ENCODE results near the gene FSD2.
"Not testable (repeated sequence)": the region's sequence is repeated elsewhere in the genome, so short reads cannot be mapped to it uniquely, and the experiment has no call there.

FSD2 gene

GRCh38 chr15:82792068-82792467, 13.8 kb downstream of the FSD2 start:
- no peak for DNase-seq (ENCODE audit: low spot score)

- DNase-seq (ENCODE audit: low spot score): no peak
Observed at GRCh38 chr15:82790321-82790720, 15.5 kb downstream of the FSD2 start.

DNA sequence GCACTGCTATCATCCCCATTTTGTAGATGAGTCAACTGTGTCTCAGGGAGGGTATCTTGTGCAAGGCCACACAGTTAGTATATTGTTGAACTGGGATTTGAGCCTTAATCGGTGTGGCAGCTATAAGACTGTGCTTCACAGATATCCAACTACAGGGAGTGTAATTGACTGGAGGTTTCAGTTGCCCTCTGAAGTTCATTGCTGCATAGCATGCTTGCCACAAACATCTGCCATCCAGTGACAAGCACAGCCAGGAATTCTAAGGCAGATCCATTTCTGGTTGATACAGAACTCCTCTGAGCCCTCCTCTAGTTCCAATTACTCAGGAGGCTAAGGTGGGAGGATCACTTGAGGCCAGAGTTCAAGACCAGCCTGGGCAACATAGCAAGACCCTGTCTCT, 16.4 kb downstream of the FSD2 start:
- DNase-seq (ENCODE audit: low spot score): no peak

GRCh38 chr15:82788496-82788895, 17.4 kb downstream of the FSD2 start:
- no peak for DNase-seq (ENCODE audit: low spot score)

- no peak for DNase-seq (ENCODE audit: low spot score)
Observed at GRCh38 chr15:82781349-82781748, 24.5 kb downstream of the FSD2 start.

GRCh38 chr15:82778755-82779154, 27.1 kb downstream of the FSD2 start:
- no peak for DNase-seq (ENCODE audit: low spot score)

DNA sequence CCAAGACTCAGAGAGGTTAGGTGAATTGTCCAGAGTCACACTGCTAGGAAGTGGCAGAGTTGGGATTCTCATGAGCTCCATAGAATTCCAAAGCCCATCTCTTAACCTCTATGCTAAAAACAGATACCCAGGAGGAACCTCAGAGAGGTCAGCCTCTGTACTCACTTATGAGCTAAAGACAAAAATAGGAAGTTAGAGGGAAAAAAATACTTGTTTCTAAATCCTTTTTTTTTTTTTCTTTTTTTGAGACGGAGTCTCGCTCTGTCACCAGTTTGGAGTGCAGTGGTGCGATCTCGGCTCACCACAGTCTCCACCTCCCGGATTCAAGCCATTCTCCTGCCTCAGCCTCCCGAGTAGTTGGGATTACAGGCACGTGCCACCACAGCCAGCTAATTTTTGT, 31.4 kb downstream of the FSD2 start:
- no peak for DNase-seq (ENCODE audit: low spot score)

DNA sequence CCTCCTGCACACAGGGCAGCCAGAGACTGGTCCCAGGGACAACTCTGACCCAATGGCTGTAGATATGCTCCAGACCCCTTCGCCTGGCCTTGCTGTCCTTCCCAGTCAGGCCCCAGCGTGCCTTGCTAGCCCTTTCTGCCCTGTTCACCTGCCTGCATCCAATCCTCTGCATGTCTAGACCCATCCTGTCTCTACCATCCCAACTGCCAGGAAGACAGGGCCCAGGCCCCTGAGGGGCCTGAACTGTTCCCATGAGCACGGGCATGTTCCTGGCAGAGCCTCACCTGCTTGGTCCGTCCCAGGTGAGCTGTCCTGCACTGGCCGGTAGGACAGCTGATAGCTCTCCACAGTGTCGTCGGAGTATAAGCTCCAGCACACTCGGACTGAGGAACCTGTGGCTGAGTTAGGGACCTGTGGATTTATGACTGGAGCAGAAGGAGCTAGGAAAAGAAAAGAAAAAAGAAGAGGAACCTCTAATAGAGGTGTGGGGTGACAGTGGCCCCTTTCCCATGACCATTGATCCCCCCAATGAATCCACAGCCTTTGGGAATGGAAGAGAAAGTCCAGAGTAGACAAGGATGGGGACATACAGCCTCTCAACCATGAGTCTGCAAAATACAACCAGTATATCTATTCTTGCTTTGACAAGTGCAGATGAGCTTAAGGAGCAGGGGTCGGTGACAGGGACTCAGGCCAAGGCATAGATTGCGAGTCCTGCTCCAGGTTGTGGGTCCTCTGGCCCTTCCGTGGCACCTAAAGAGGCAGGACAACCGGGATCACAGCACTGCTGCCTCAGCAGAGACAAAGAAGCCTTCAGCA, 33.9 kb downstream of the FSD2 start:
- no peak for DNase-seq (ENCODE audit: low spot score)

GRCh38 chr15:82768414-82769054, 37.3 kb downstream of the FSD2 start:
- DNase-seq (ENCODE audit: low spot score): no peak

GRCh38 chr15:82767163-82767829, 38.6 kb downstream of the FSD2 start:
- no peak for DNase-seq (ENCODE audit: low spot score)

DNA sequence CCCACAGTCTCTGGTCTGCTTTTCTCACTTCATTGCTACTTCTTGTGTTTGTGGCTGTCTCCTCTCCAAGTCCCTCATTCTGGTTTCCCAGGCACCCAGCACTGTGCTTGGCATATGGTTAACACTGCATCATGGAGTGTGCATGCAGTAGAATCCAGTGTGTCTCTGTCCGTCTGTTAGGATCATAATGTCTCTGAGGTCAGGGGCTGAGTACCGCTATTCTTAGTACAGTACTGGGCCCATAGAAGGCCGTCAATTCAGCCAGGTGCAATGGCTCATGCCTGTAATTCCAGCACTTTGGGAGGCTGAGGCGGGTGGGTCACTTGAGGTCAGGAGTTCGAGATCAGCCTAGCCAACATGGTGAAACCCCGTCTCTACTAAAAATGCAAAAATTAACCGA, 39.7 kb downstream of the FSD2 start:
- not testable (repeated sequence) for DNase-seq (ENCODE audit: low spot score)

- DNase-seq (ENCODE audit: low spot score): no peak
Observed at GRCh38 chr15:82764740-82765139, 41.1 kb downstream of the FSD2 start.

DNA sequence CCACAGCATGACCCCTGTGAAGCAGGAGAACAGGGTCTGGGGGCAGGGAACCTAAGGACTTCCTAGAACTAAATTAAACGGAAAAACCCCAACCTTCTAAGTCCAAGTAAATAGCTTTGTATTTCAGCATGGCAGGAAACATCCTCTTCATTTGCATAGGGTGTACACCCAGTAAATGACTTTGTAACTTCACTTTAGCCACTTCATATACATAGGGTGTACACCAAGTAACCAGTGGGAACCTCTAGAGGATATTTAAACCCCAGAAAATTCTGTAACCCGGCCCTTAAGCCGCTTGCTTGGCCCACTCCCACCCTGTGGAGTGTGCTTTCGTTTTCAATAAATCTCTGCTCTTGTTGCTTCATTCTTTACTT, 41.8 kb downstream of the FSD2 start:
- no peak for DNase-seq (ENCODE audit: low spot score)

DNA sequence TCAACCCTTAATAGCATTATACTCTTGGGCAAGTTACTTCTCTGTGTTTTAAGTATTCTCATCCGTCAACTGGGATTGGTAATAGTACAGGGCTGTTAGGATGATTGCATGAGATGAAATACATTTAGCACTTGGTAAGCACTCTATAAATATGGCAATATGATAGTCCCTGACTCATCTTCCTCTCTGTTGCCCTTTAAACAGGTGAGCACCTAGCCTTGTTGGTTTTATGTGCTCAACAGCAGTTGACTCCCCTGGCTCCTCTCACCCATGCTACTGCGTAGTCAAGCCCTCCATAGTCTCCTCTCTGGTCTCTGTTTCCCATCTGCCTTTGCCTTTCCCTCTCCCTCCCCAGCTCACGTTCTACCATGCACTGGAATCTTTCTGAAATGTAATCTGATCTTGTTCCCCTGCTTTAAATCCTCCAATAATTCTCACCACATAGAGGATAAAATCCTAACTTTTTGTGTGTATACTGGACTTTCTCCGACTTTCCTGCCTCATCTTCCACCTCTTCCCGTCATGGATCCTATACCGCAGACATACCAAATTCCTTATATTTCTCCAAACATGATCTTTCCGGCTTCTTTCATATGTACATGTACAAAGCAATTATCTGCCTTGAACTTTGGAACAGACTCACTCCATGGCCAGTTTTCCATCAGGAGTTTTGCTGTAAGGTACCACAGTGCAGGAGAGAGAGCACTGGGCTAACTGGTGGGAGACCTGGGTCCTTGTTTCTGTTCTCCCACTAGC, 42.3 kb downstream of the FSD2 start:
- DNase-seq (ENCODE audit: low spot score): no peak

- no peak for DNase-seq (ENCODE audit: low spot score)
Observed at GRCh38 chr15:82751308-82751707, 54.6 kb downstream of the FSD2 start.

DNA sequence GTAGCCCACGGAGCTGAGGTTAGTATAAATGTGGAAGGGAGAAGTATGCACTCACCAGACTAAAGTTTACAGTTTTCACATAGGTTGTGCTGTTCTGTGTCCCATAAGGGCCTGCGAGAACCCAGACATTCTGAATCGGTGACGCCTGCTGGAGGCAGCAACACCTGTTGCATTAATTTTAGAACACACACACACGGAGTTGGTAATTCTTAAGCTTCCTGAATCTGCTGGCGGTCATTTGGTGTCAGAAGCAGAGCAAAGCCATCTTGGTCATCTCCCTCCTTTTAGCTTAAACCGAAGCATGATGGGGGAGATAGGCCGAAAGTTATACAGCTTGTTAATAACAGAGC, 55.1 kb downstream of the FSD2 start:
- DNase-seq (ENCODE audit: low spot score): no peak

GRCh38 chr15:82749951-82750830, 55.7 kb downstream of the FSD2 start:
- DNase-seq (ENCODE audit: low spot score): peak; percentile 94

GRCh38 chr15:82748315-82748714, 57.6 kb downstream of the FSD2 start:
- no peak for DNase-seq (ENCODE audit: low spot score)

GRCh38 chr15:82743810-82744209, 62.1 kb downstream of the FSD2 start:
- no peak for DNase-seq (ENCODE audit: low spot score)

DNA sequence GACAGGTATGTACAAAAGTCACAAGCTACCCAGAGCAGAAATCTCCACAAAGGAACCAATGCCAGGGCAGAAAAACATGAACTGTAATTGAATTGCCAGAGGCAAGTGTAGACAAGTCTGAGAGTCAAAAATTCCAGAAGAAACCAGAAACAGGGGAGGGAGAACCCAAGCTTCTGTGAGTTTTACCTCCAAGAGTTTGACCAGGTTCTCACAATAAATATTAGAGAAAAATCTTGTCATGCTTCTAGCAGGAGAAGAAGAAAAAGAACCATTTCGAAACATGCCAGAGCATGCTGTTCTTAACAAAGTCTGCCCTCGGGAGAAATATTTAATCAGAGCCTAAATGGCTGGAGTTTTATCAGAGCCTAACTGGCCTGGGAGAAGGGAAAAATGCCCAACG, 63.7 kb downstream of the FSD2 start:
- no peak for DNase-seq (ENCODE audit: low spot score)

DNA sequence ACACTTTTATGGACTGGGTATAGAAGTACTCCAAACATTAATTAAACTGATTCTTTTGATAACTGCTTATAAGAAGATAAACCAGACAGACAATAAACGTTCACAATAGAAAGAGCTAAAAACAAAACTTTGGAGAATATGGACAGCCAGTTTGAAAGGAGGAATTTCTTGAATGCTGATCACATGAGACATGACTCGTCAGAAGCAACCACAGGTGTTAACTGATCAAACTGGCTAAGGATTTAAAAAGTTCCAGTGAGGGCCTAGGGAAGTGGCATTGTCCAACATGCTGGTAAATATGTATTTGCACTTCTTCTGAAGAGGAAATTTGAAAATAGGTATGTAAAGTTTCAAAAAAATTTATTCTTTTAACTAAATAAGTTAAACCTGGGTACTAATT, 66.8 kb downstream of the FSD2 start:
- DNase-seq (ENCODE audit: low spot score): no peak

GRCh38 chr15:82737975-82738374, 67.9 kb downstream of the FSD2 start:
- DNase-seq (ENCODE audit: low spot score): no peak

All from left forelimb (tissue), 1 donor.